Activated naive CD4-positive, alpha-beta T cell treated with anti-CD3 and anti-CD28 coated beads, Interleukin-2, amount 10 ng/mL, durations not matched to agents 7 days and 5 days (primary cell): ENCODE data around the gene NECTIN1.
A peak's percentile ranks its signal among the peaks of the same experiment; 100 is the strongest.

Source experiments
- CTCF ChIA-PET: fragments of 350-600 bp; sonication (Branson Sonifier 250); formaldehyde crosslinking; loops from one replicate; lab custom pipeline; 2021; ENCODE audit warnings: antibody characterized with exemption; lab: Charles Lee
- DNase-seq: peaks from one replicate; pipeline ENCODE4 v3.0.0-alpha.2; 2020
- H3K27ac Mint-ChIP-seq: one replicate; pipeline ENCODE4 v1.8.0; 2021; ENCODE audit warnings: mild to moderate bottlenecking, moderate library complexity, mixed read lengths
- H3K27me3 Mint-ChIP-seq: one replicate; pipeline ENCODE4 v1.8.0; 2021; ENCODE audit warnings: mild to moderate bottlenecking, mixed read lengths
- H3K36me3 Mint-ChIP-seq: one replicate; pipeline ENCODE4 v1.8.0; 2021; ENCODE audit warnings: mixed read lengths
- H3K4me1 Mint-ChIP-seq: one replicate; pipeline ENCODE4 v1.8.0; 2021; ENCODE audit warnings: mixed read lengths
- H3K4me3 Mint-ChIP-seq: one replicate; pipeline ENCODE4 v1.8.0; 2021; ENCODE audit warnings: mild to moderate bottlenecking, moderate library complexity, mixed read lengths
- H3K9me3 Mint-ChIP-seq: one replicate; pipeline ENCODE4 v1.8.0; 2021; ENCODE audit warnings: mixed read lengths

Gene NECTIN1

DNA sequence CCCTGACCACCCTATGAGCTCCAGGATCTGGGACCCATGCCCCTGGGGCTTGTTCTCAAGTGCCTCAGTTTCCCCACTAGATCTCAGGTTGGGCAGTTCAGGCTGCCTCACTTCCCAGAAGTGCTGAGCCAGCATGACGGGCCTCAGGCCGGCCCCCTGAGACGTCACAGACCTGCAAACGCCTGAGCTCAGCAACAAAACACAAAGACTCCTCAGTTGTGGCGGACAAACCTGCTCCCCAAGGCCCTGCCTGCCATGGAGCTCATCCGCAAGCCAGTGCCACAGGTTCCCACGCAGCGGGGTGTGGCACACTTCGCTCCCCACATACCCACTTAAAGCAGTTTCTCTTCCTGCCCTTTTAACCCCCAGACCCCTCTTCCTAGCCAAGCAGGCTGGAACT, 45.2 kb downstream of the NECTIN1 start:
- Mint-ChIP-seq H3K4me1 (peaks cover 10% of the 10 kb centered on the region), H3K27ac (no peak overlapping the region), H3K9me3 (no peaks in the 10 kb centered on the region), H3K36me3 (no peaks in the 10 kb centered on the region), H3K27me3 (peaks cover 25% of the 10 kb centered on the region), H3K4me3 (no peak overlapping the region)
- no peak for DNase-seq
- CTCF ChIA-PET = interaction anchor here (1.1 to 3.8 kb wide), 3 partner anchors 10 to 46 kb away, joined by 3 to 21 read pairs (median 3); partner anchors contain the start of gene NECTIN1

DNA sequence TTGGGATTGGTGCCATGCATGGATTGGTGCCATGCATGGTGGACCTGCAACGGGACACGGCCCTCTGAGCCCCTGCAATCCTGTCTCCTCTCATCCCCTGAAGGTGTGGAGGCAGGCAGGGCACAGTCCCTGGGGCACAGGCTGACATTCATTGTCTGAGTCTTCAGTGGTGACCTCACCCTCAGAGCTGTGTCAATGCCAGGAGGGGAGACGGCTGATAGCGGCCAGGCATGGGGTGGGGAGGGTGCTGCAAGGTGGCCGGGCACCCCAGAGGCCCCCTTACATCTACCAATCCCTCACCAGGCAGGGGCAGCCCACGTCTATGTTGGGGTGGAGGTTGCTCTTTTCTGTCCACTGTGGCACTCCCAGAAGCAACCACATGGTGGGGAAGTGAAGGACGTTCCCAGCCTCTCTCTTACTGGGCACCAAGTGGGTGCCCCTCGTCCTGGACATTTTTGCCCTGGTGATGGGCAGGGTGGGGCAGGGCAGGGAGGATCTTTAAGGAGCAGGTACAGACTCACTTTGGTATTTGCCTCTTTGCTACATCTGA, 47.6 kb downstream of the NECTIN1 start:
- CTCF ChIA-PET = interaction anchor here (1.4 to 3.8 kb wide), 2 partner anchors 10 to 49 kb away, joined by 5 to 21 read pairs; partner anchors contain the start of gene NECTIN1
- H3K27ac Mint-ChIP-seq = no peak overlapping the region

DNA sequence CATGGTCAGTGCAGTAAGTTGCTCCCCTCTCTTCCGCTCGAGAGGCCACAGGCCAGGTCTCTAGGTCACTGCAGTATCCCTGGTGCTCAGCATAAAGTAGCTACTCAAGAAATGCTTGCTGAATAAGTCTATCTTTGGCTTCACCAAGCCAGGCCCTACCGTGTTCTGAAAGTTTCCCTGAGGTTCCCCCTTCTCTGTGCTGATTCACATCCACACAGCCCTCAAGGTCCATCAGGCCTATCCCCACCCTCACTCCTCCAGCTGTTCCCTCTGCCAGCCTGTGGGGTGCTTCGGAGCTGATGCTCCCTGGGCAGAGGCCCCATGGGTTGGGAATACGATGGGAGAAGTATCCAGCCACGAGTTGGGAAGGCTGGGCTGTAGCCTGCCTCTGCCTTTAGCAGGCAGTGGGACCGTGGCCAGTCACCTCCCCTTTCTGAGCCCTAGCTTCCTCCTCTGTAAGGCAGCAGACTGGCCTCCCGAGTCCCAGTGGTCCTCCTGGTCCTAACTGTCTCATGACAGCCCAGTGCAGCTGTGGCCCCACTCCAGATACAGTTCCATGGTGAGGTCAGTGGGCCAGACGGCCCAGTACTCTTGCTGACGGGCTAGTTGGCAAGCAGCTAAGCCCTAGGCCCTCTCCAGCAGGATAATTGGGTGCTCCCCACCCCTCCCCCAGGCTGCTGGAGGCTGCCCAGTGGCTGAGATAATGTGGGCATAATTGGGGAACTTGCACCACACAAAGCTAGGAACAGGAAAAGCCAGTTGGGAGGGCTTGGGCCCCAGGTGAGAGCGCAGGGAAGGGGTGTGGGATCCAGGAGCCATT, 48.2 kb downstream of the NECTIN1 start:
- peaks cover 15% of the 10 kb centered on the region for H3K27me3 Mint-ChIP-seq
- DNase-seq = no peak
- no peak overlapping the region for H3K4me3 Mint-ChIP-seq
- CTCF ChIA-PET = interaction anchor here (3.8 kb wide), 1 partner anchor 49 kb away, joined by 21 read pairs; the partner anchor contains the start of gene NECTIN1
- H3K4me1 Mint-ChIP-seq = peaks cover 10% of the 10 kb centered on the region
- H3K27ac Mint-ChIP-seq = no peak overlapping the region
- no peaks in the 10 kb centered on the region for H3K9me3 Mint-ChIP-seq
- H3K36me3 Mint-ChIP-seq = no peaks in the 10 kb centered on the region

More for the DNA sequence above, 47.6 kb downstream of the NECTIN1 start:
- H3K4me1 Mint-ChIP-seq = peaks cover 10% of the 10 kb centered on the region
- H3K9me3 Mint-ChIP-seq = no peaks in the 10 kb centered on the region
- H3K36me3 Mint-ChIP-seq = no peaks in the 10 kb centered on the region
- peaks cover 18% of the 10 kb centered on the region for H3K27me3 Mint-ChIP-seq
- no peak for DNase-seq
- H3K4me3 Mint-ChIP-seq = no peak overlapping the region

DNA sequence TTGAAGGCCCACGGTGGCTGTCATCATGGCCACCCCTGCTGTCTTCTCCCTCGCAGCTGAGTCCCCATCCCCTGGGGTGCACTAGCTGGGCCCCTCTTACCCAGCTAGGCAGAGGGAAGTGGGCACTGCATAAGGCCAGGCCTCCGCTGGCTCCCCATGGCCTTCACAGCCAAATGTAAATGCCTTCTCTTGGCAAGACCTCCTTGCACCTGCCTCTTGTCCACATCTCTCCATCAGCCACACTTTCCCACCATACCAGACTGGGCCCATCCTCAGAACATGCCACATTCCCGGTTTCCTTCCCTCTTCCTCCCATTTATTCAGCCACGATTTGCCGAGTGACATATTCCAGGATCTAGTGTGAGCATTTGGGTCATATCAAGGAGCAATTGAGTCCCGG, 49.7 kb downstream of the NECTIN1 start:
- CTCF ChIA-PET = no interaction called here
- no peak overlapping the region for H3K27ac Mint-ChIP-seq
- no peaks in the 10 kb centered on the region for H3K9me3 Mint-ChIP-seq
- H3K4me1 Mint-ChIP-seq = peaks cover 10% of the 10 kb centered on the region
- no peak overlapping the region for H3K4me3 Mint-ChIP-seq
- no peak for DNase-seq
- no peaks in the 10 kb centered on the region for H3K36me3 Mint-ChIP-seq
- H3K27me3 Mint-ChIP-seq = peaks cover 19% of the 10 kb centered on the region

DNA sequence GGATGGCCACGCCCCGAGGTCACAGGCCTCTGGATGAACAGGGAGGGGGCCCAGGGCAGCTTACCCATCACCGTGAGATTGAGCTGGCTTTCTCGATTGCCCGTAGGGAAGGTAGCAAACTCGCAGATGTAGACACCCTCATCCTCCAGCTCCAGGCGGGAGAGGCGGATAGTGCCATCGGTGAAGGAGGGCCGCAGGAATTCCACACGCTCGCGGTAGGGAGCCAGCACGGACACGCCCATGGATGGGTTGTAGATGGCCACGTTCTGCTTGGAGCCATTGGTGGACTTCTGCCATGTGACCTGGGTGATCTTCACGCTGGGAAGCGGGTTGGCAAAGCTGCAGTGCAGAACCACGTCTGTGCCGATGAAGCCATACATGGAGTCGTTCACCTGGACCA, 50.6 kb downstream of the NECTIN1 start:
- H3K9me3 Mint-ChIP-seq = no peaks in the 10 kb centered on the region
- H3K4me3 Mint-ChIP-seq = no peak overlapping the region
- H3K4me1 Mint-ChIP-seq = peaks cover 7% of the 10 kb centered on the region
- CTCF ChIA-PET = no interaction called here
- H3K36me3 Mint-ChIP-seq = no peaks in the 10 kb centered on the region
- H3K27me3 Mint-ChIP-seq = peaks cover 18% of the 10 kb centered on the region
- H3K27ac Mint-ChIP-seq = no peak overlapping the region
- no peak for DNase-seq

DNA sequence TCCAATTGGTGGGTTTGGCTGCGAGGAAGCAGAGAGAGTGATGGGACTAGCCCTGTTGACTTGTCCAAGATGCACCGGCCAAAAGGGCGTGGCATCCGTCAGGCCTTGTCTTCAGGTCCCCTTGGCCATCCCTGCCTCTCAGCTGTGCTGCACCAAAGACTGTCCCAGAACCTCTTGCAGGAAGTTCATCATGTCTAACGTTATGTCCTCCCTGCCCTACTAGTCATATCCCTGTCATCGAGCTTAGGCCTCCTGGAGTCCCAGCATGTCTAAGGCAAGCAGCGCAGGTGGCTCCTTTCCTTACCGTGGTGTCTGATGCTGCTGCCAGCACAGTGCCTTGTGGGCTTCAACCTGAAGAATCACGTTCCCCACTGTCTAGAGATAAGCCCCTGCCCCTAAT, 51.2 kb downstream of the NECTIN1 start:
- DNase-seq = no peak
- peaks cover 6% of the 10 kb centered on the region for H3K4me1 Mint-ChIP-seq
- H3K4me3 Mint-ChIP-seq = no peak overlapping the region
- no peak overlapping the region for H3K27ac Mint-ChIP-seq
- H3K27me3 Mint-ChIP-seq = peaks cover 18% of the 10 kb centered on the region
- no peaks in the 10 kb centered on the region for H3K36me3 Mint-ChIP-seq
- no peaks in the 10 kb centered on the region for H3K9me3 Mint-ChIP-seq
- CTCF ChIA-PET = no interaction called here

DNA sequence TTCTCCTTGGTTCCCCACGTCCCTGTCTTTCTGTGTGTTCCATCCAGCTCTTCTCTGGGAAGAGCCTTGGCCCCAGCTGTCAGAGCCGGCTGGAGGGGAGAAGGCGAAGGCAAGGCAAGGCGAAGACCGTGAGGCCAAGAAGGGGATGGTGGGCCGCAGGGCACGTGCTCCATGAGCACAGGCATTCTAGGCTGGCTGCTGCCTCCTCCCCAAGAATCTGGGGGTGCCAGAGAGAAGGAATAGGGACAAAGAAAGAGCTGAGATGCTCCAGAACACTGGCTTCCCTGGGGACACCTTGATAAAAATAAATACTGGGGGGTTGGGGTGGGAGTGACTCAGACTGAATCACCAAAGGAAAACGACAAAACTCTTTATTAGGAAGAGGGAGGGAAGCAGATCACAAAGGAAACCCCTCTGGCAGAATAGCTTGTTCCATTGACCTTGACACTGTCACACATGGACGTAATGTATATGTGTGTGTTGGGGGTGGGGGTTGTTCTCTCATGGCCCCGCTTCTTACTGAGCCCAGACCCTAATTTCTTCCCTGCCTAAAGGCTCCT, 52.5 kb downstream of the NECTIN1 start:
- Mint-ChIP-seq H3K4me3 (no peak overlapping the region), H3K27ac (no peak overlapping the region), H3K4me1 (peaks cover 6% of the 10 kb centered on the region), H3K9me3 (no peaks in the 10 kb centered on the region), H3K27me3 (peaks cover 18% of the 10 kb centered on the region), H3K36me3 (no peaks in the 10 kb centered on the region)
- no peak for DNase-seq
- CTCF ChIA-PET = interaction anchor here (0.8 to 4.2 kb wide), 2 partner anchors 15 to 52 kb away, joined by 3 to 47 read pairs; partner anchors contain the start of gene NECTIN1

DNA sequence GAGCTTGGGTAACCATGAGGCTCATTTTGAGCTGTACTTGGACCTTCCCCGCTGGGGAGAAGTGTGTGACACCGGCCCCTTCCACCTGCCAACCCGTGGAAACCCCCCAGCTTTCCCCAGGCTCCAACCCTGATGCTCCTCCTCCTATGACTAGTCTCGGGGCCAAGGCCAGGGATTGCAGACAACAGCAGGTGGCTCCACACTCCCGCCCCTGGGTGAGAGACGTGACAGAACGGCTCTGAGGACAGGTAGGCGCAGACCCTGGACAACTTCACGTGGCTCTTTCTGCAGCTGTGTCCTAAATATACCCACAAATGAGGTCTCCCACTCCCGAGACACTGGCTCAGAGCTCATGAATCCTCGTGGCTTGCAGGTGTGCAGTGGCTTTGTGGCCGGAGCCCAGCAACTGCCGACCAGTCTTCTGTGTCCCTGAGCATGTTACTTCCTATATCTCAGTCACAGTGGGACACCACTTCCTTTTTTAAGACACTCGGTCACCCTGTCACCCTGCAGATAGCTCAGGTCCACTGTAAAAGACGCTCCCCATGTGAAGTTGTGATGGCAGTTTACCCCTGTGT, 55.2 kb downstream of the NECTIN1 start:
- H3K27ac Mint-ChIP-seq = no peak overlapping the region
- no peak overlapping the region for H3K4me3 Mint-ChIP-seq
- H3K36me3 Mint-ChIP-seq = no peaks in the 10 kb centered on the region
- H3K4me1 Mint-ChIP-seq = peaks cover 6% of the 10 kb centered on the region
- H3K27me3 Mint-ChIP-seq = peaks cover 15% of the 10 kb centered on the region
- CTCF ChIA-PET = interaction anchor here (1.2 to 4.2 kb wide), 7 partner anchors 10 to 556 kb away, joined by 3 to 47 read pairs (median 3); partner anchors contain the start of gene NECTIN1
- H3K9me3 Mint-ChIP-seq = no peaks in the 10 kb centered on the region
- DNase-seq = peak; percentile 45

DNA sequence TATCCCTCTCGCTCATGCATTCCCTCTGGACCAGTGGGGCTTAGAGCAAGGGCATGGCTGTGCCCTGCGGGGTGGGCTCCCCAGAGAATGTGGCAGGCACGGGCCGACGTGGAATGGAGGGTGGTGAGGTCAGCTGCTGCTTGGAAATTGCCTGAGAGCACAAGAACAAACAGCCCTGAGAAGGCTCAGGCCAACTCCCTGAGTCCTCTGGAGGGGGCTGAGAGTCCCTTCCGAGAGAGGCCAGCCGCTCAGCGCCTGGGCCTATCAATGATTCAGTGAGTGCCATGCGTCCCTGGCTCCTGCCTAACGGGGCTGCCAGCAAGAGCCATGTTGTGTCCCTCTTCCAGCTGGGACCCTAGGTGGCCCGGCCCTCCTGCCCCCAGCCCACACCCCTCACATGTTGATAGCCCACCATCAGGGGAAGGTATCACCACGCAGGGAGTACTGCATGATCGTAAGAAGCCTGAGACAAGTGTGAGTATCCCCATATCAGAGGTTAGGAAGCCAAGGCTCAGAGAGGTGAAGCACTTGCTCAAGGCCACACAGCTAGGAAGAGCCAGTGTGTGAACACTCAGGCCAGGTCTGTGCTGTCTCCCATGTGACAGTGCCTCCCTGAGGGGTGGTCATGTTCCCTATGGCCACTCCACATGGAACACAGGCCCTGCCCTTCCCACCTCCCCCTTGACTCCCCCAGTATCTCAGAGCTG, 55.8 kb downstream of the NECTIN1 start:
- H3K4me1 Mint-ChIP-seq = peaks cover 6% of the 10 kb centered on the region
- CTCF ChIA-PET = interaction anchor here (1.3 to 4.2 kb wide), 5 partner anchors 11 to 435 kb away, joined by 3 to 47 read pairs (median 4); partner anchors contain the start of gene NECTIN1
- H3K27ac Mint-ChIP-seq = no peak overlapping the region
- H3K36me3 Mint-ChIP-seq = no peaks in the 10 kb centered on the region
- H3K4me3 Mint-ChIP-seq = no peak overlapping the region
- no peaks in the 10 kb centered on the region for H3K9me3 Mint-ChIP-seq
- peaks cover 16% of the 10 kb centered on the region for H3K27me3 Mint-ChIP-seq
- no peak for DNase-seq

DNA sequence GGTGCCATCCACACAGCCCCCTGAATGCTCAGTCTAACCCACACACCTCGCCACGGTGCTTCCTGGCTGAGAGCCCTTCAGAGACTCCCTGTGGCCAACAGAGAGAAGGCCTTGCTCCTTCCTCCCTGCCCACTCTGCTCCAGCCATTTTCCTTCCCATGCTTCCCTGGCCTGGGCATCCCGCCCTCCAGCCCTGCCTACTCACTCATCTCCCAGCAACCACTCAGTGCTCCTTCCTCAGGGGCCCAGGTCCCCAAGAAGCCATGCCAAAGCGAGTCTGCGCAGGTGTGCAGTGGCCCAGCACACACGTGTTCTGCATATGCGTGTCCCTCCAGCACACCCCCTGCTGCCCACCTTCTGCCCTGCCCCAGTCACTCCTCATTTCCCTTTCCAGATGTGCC, 56.4 kb downstream of the NECTIN1 start:
- no peaks in the 10 kb centered on the region for H3K36me3 Mint-ChIP-seq
- no peak overlapping the region for H3K27ac Mint-ChIP-seq
- peaks cover 19% of the 10 kb centered on the region for H3K27me3 Mint-ChIP-seq
- CTCF ChIA-PET = no interaction called here
- no peak overlapping the region for H3K4me3 Mint-ChIP-seq
- peaks cover 6% of the 10 kb centered on the region for H3K4me1 Mint-ChIP-seq
- no peak for DNase-seq
- no peaks in the 10 kb centered on the region for H3K9me3 Mint-ChIP-seq

DNA sequence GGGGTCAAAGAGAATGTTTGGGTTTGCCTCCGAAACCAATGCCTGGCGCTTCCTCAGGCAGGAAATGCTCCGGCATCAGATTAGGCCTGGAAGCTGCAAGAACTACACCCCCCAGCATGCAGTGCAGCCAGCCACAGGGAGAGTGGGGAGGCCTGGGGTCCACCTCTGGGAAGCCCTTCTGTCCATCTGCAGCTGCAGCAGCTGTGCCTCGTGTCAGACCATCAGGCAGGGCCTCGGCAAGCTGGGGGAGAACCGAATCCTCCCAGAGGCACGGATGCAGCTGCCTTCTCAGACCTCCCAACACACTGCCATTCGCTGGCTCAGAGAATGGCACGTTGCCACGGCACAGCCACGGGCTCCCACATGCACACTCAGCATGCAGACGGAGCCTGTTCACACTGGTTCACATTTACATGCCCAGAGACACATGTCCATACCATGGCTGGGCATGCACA, 57.4 kb downstream of the NECTIN1 start:
- H3K27me3 Mint-ChIP-seq = peaks cover 19% of the 10 kb centered on the region
- H3K4me1 Mint-ChIP-seq = peaks cover 6% of the 10 kb centered on the region
- H3K9me3 Mint-ChIP-seq = no peaks in the 10 kb centered on the region
- H3K27ac Mint-ChIP-seq = no peak overlapping the region
- CTCF ChIA-PET = interaction anchor here (0.8 to 1.0 kb wide), 2 partner anchors 28 to 57 kb away, joined by 3 read pairs; partner anchors contain the start of gene NECTIN1
- H3K36me3 Mint-ChIP-seq = no peaks in the 10 kb centered on the region
- no peak overlapping the region for H3K4me3 Mint-ChIP-seq
- no peak for DNase-seq

DNA sequence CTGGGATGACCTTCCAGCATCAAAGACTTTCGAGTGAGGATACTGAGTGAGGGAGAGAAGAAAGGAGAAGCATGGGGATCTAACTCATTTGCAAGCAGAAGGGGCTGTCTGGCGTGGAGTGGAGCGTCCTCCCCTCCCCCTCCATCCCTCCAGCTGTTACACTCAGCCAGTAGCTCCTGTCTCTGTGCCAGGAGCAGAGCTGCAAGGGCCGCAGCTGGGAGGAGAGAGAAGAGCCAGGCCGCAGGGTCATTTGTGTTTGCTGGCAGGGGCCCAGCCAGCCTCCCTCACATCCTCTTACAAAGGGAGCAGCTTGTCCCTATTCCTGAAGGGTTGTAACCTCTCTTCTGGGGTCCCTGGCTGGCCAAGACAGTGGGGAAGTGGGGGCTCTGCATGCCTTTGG, 57.9 kb downstream of the NECTIN1 start:
- CTCF ChIA-PET = interaction anchor here (1.0 kb wide), 1 partner anchor 58 kb away, joined by 3 read pairs; the partner anchor contains the start of gene NECTIN1
- Mint-ChIP-seq H3K4me1 (peaks cover 6% of the 10 kb centered on the region), H3K4me3 (no peak overlapping the region), H3K36me3 (no peaks in the 10 kb centered on the region), H3K27ac (no peak overlapping the region), H3K9me3 (no peaks in the 10 kb centered on the region), H3K27me3 (peaks cover 16% of the 10 kb centered on the region)
- no peak for DNase-seq

DNA sequence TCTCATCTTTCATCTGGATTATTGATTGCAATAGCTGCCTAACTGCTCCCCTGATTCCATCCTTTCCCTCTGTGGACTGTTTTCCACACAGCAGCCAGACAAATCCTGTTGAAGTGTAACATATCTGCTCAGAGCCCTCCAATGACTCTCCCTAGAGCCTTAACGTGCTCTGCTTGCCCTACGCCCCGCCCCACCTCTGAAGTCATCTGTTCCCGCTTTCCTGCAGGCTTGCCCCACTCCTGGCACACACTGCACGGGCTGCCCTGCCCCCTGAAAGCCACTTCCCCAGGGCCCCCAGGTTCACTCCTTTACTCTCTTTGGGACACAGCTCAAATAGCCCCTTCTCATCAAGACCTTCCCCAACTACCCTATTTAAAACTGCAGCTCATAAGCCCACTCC, 59.5 kb downstream of the NECTIN1 start:
- no peak overlapping the region for H3K27ac Mint-ChIP-seq
- no peak overlapping the region for H3K4me3 Mint-ChIP-seq
- peaks cover 10% of the 10 kb centered on the region for H3K27me3 Mint-ChIP-seq
- peaks cover 6% of the 10 kb centered on the region for H3K4me1 Mint-ChIP-seq
- no peak for DNase-seq
- H3K9me3 Mint-ChIP-seq = no peaks in the 10 kb centered on the region
- no peaks in the 10 kb centered on the region for H3K36me3 Mint-ChIP-seq
- CTCF ChIA-PET = interaction anchor here (1.9 kb wide), 1 partner anchor 59 kb away, joined by 4 read pairs; the partner anchor contains the start of gene NECTIN1
